ENCODE data around the gene WASHC3.

DNA sequence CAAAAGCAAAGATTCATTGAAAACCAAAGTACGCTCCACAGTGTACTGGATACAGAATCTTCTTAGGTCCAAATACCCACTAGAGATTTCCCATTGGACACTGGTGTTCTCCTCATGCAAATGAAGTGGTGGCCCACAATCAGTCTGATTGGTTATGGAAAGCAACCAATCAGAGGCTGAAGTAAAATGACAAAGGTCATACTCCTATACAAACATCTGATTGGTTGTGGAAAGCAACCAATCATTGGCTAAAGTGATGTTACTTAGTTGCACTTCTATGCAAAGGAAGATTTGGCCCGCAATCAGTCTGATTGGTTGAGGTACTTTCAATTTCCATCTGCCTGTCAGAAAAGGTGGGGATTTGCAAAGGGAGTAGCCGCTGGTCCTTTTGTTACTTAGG, 1.3 kb upstream of the WASHC3 start:
- TF ChIP-seq CTCF (IDR thresholded peaks at IDR 0.05): no peak
- no peak for TF ChIP-seq EZH2 (IDR thresholded peaks at IDR 0.05)
- no peak for TF ChIP-seq EZH2phosphoT487 (IDR thresholded peaks at IDR 0.05)
